Lower leg skin (tissue), 4 donors: Measurements from ENCODE around the gene IER5. TPM values are rescaled to one million over a fixed set of nuclear protein-coding genes. Genes with fewer than 3 reads are reported as not detected.
A peak's percentile ranks its signal among the peaks of the same experiment; 100 is the strongest.

Experiments
- DNase-seq, 2 donors: peaks; one replicate each; pipeline ENCODE4 v3.0.0-alpha.2; 2019; ENCODE audit warnings: low spot score in 2 of 2
- H3K4me3 ChIP-seq: fragments of 200-600 bp; sonication (generic); 2 replicates; pipeline ENCODE4 v1.5.1; 2017; ENCODE audit warnings: mild to moderate bottlenecking, low read depth; ENCODE audit not compliant: poor library complexity, severe bottlenecking
- POLR2A ChIP-seq, 2 donors: fragments of 450-650 bp; IDR thresholded peaks; one replicate each; pipeline ENCODE4 v1.6.1; 2016 to 2017; ENCODE audit warnings: antibody characterized with exemption in 2 of 2, mild to moderate bottlenecking in 1 of 2, moderate library complexity in 1 of 2
- WGBS, 2 donors: methylation state at CpG; one replicate each; pipeline ENCODE4 v1.1.5; 2018; 5-methylcytosine and 5-hydroxymethylcytosine counted together
- intact Hi-C: fragments of 100-400 bp; cut with DNase I; formaldehyde crosslinking; loops from one replicate; pipeline ENCODE4 v1.15.0; 2023; ENCODE audit warnings: low total_unique reads
- total RNA-seq, 4 donors: library from RNA; depleted of rRNA; stranded (reverse); fragments of >200 nt; gene quantifications; one replicate each; pipeline ENCODE4 v1.1.0, GENCODE V29; 2016
- TF ChIP-seq, protein P1 (sequence below), 3 donors: fragments of 450-650 bp; IDR thresholded peaks; one replicate each; pipeline ENCODE4 v1.5.1; 2016; ENCODE audit warnings: antibody characterized with exemption in 3 of 3, mild to moderate bottlenecking in 3 of 3, moderate library complexity in 2 of 3

The IER5 gene
- total RNA-seq, 4 donors from 2014 or later = 36.7 to 53.4 (median 48.3) TPM

DNA sequence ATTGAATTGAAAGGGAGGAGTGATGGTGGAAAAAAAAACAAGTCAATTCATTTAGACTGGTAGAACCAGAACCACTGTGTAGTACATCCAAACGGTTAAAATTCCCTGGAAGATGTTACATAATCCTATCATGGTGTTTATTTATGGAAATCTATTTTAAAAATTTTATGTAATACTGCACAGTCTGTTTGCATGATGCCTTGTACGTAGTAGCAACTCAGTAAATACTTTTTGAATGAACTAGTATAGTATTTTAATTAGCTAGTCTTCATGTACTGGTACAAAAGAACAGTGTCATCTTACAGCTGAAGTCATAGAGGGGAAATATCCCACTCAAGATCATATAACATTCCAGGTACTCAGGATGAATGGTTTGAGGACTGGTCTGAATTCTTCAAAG is 27.0 kb upstream of the IER5 start:
- TF ChIP-seq, protein P1, sequence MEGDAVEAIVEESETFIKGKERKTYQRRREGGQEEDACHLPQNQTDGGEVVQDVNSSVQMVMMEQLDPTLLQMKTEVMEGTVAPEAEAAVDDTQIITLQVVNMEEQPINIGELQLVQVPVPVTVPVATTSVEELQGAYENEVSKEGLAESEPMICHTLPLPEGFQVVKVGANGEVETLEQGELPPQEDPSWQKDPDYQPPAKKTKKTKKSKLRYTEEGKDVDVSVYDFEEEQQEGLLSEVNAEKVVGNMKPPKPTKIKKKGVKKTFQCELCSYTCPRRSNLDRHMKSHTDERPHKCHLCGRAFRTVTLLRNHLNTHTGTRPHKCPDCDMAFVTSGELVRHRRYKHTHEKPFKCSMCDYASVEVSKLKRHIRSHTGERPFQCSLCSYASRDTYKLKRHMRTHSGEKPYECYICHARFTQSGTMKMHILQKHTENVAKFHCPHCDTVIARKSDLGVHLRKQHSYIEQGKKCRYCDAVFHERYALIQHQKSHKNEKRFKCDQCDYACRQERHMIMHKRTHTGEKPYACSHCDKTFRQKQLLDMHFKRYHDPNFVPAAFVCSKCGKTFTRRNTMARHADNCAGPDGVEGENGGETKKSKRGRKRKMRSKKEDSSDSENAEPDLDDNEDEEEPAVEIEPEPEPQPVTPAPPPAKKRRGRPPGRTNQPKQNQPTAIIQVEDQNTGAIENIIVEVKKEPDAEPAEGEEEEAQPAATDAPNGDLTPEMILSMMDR (IDR thresholded peaks at IDR 0.05) = no peak
- no peak for TF ChIP-seq POLR2A (IDR thresholded peaks at IDR 0.05)
- H3K4me3 ChIP-seq = no peak overlapping the region
- intact Hi-C loops = no loop called here
- WGBS, 2 donors = 20 to 29% methylated on average over 2 of the region's 2 CpGs
- DNase-seq = no peak

DNA sequence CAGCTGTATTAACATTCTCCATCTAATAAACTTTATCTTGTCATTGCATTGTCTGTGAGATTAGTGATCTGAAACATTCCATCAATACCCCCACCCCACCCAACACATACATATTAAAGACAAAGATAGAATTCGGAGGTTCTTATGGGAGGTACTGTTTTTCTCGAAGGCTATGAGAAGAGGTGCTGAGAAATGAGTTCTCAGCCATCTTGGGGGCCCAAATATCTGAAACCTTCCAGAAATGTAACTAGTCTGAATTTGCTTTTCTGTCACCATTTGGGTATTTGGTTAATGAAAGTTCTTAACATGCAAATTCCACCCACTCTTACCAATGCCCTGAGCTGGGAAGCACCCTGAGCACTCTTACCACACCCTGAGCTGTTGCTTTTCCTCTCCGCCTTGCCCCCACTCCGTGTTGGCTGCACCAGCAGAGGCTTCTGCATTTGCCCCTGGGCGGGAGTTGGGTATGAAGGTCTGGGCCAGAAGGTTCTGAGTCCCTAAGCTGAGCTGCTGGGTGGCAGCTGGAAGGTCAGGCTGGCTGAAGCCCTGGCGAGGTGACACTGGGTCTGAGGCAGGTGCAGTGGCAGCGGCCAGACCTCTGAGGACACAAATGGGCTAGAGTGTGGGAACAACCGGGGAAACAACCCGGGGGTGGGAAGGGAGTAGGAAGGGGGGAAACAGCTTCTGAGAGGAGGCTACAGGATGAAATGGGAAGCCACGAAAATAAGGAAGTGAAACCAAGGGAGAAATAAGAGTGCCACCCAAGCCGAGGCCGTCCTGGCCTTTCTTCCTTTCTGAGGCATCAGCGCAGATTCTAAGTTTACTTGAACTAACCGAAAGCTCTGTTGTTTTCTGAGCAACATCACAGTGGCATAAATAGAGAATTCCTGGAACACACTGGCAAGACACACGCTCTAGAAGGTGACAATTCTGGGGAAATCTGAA is 26.3 kb upstream of the IER5 start:
- intact Hi-C loops = no loop called here
- DNase-seq = peak in 1 of 2 donors; percentile 32
- no peak for TF ChIP-seq POLR2A (IDR thresholded peaks at IDR 0.05)
- TF ChIP-seq, protein P1 (IDR thresholded peaks at IDR 0.05) = no peak
- 62 to 66% methylated on average over 15 of the region's 15 CpGs for WGBS, 2 donors
- no peak overlapping the region for H3K4me3 ChIP-seq

DNA sequence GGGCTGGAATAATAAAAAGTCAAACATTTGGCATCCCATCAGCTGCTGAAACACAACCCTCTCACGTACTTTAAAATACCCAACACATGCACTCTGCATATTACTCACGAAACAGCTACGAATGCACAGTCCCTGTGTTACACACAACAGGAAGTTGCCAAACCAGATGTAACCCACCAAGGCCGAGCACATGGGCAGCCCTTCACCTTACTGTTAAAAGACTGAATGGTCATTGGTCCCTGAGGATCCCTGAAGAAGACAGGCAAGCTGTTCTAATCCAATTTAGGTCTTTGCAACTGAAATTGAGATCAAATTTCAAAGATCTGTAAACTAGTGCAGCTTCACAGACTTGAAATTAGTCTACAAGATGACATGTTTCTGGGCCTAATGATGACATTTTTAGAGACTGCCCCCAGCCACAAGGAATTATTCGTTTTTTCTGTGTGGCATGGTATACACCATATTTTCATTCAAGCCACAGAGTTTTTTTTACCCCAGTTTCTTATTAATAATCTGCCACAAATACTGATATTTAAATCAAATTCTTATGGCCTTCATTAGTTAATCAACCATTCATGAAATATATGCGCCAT is 25.6 kb upstream of the IER5 start:
- no peak for DNase-seq
- 44 to 52% methylated on average over 6 of the region's 6 CpGs for WGBS, 2 donors
- intact Hi-C loops = no loop called here

DNA sequence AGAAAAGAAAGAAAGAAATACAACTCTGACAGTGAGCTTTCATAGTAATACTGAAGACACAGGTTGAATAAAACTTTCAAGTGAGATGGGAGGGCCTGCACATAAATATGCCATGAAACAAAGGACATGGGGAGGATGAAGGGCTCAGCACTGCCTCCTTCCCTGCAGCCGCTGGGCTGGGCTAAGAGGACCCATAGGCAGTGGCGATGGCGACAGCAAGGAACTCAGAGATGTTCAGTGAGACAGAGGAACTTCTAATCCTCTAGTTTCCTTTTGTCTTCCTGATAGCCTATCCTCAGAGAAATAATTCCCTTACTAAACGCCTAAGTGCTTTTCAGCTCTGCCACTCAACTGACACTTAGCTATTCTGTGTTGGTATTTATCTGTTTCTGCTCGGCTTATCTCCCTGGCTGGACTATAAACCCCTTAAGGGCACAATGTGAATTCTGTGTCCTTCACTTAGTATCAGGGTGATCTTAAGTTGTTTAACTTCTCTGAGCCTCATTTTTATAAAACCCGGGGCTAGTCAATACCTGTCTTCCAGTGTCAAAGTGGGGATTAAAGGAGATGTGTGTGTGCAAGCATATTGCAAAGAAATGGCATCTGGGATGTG is 24.4 kb upstream of the IER5 start:
- intact Hi-C loops = no loop called here
- 62 to 71% methylated on average over 6 of the region's 6 CpGs for WGBS, 2 donors
- TF ChIP-seq, protein P1 (IDR thresholded peaks at IDR 0.05) = no peak
- TF ChIP-seq POLR2A (IDR thresholded peaks at IDR 0.05) = no peak
- no peak overlapping the region for H3K4me3 ChIP-seq
- no peak for DNase-seq

More for the DNA sequence above, 25.6 kb upstream of the IER5 start:
- H3K4me3 ChIP-seq = no peak overlapping the region
- no peak for TF ChIP-seq POLR2A (IDR thresholded peaks at IDR 0.05)
- TF ChIP-seq, protein P1 (IDR thresholded peaks at IDR 0.05) = no peak

DNA sequence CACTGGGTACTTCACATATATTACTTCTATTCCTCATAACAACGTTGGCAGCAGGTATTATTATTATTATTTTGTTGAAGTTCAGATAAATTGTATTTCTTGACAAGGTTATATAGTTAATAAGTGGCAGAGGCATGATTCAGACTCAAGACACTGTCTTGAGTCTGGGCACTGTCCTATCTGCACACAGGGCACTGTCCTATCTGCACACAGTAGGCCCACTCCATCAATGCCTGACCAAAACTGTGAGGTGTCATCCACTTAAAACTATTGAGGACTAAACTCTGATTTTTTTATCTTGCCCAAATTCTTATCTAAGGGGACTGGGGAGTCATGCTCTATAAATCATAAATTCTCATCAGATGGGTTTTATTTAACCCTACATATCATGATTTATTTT is 23.8 kb upstream of the IER5 start:
- 45 to 62% methylated on average over 1 of the region's 1 CpG for WGBS, 2 donors
- no peak for DNase-seq
- no peak for TF ChIP-seq POLR2A (IDR thresholded peaks at IDR 0.05)
- TF ChIP-seq, protein P1 (IDR thresholded peaks at IDR 0.05) = no peak
- intact Hi-C loops = no loop called here
- no peak overlapping the region for H3K4me3 ChIP-seq
